HEK293T (cell line): ENCODE results near the gene ALK.

Experiments
- CTCF ChIA-PET: fragments of 350-600 bp; formaldehyde crosslinking; extraction: SDS; loops from one replicate; lab custom pipeline; 2021; ENCODE audit warnings: antibody characterized with exemption, inconsistent platforms; lab: Yijun Ruan, JAX
- POLR2A ChIA-PET: fragments of 350-600 bp; formaldehyde crosslinking; extraction: SDS; loops from one replicate; lab custom pipeline; 2020; ENCODE audit warnings: antibody characterized with exemption, inconsistent platforms; lab: Yijun Ruan, JAX
- DNase-seq: peaks from one replicate; pipeline ENCODE4 v3.0.0; 2012; ENCODE audit warnings: mixed read lengths; ENCODE audit errors: extremely low spot score
- ARNT ChIP-seq: fragments of 450-650 bp; IDR thresholded peaks from 2 replicates; pipeline ENCODE4 v1.6.1; 2017; ENCODE audit warnings: mild to moderate bottlenecking
- BHLHE40 ChIP-seq: fragments of 450-650 bp; IDR thresholded peaks from 2 replicates; pipeline ENCODE4 v1.6.1; 2016; ENCODE audit warnings: mild to moderate bottlenecking, moderate library complexity, borderline replicate concordance
- CTBP1 ChIP-seq: fragments of 450-650 bp; IDR thresholded peaks from 2 replicates; pipeline ENCODE4 v1.6.1; 2016; ENCODE audit warnings: borderline replicate concordance
- ELF4 ChIP-seq: fragments of 450-650 bp; IDR thresholded peaks from 2 replicates; pipeline ENCODE4 v1.6.1; 2017; ENCODE audit warnings: antibody characterized with exemption
- FOXA1 ChIP-seq: fragments of 450-650 bp; IDR thresholded peaks from 2 replicates; pipeline ENCODE4 v1.6.1; 2016; ENCODE audit warnings: mild to moderate bottlenecking
- FOXK2 ChIP-seq: fragments of 450-650 bp; IDR thresholded peaks from 2 replicates; pipeline ENCODE4 v1.6.1; 2016; ENCODE audit warnings: mild to moderate bottlenecking
- FOXM1 ChIP-seq: fragments of 450-650 bp; IDR thresholded peaks from 2 replicates; pipeline ENCODE4 v1.6.1; 2017; ENCODE audit warnings: mild to moderate bottlenecking, borderline replicate concordance
- HDGF ChIP-seq: fragments of 450-650 bp; IDR thresholded peaks from 2 replicates; pipeline ENCODE4 v1.6.1; 2017; ENCODE audit warnings: antibody characterized with exemption, borderline replicate concordance
- L3MBTL2 ChIP-seq: fragments of 450-650 bp; conservative IDR thresholded peaks from 2 replicates; pipeline ENCODE4 v1.6.1; 2016; ENCODE audit warnings: mild to moderate bottlenecking
- LEF1 ChIP-seq: fragments of 450-650 bp; IDR thresholded peaks from 2 replicates; pipeline ENCODE4 v1.6.1; 2017; ENCODE audit warnings: mild to moderate bottlenecking, borderline replicate concordance
- NFRKB ChIP-seq: fragments of 450-650 bp; IDR thresholded peaks from 2 replicates; pipeline ENCODE4 v1.6.1; 2016; ENCODE audit warnings: mild to moderate bottlenecking, moderate library complexity
- SP1 ChIP-seq: fragments of 450-650 bp; IDR thresholded peaks from 2 replicates; pipeline ENCODE4 v1.6.1; 2017
- SUZ12 ChIP-seq: fragments of 450-650 bp; IDR thresholded peaks from 2 replicates; pipeline ENCODE4 v1.6.1; 2016; ENCODE audit warnings: mild to moderate bottlenecking
- TARDBP ChIP-seq: fragments of 450-650 bp; IDR thresholded peaks from 2 replicates; pipeline ENCODE4 v1.6.1; 2016
- ZNF384 ChIP-seq: fragments of 450-650 bp; IDR thresholded peaks from 2 replicates; pipeline ENCODE4 v1.6.1; 2016
- TF ChIP-seq, protein P1 (sequence below): fragments of 450-650 bp; IDR thresholded peaks from 2 replicates; pipeline ENCODE4 v1.6.1; 2016

Gene ALK

DNA sequence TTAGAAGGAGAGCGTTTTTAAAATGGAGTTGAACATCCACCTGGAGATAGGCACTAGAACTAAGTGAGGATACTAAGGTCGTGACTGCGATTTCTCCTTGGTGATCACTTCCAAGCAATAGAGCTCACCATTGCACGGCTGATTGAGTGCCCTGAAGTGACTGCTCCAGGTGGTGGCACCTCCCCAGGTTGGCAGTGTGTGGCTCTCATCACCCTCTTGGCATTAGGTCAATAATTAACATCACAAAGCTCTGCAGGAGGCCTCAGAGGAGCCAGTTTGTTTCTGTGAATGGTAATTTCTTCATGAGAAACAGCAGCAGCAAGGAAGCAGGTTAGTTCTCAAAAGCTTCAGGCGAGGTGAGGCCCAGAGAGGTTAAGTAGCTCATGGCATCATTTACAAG is 546.6 kb downstream of the ALK start:
- ChIA-PET POLR2A (no interaction called here), CTCF (no interaction called here)
- TF ChIP-seq FOXM1: no peak
- TF ChIP-seq BHLHE40: no peak
- no peak for TF ChIP-seq NFRKB
- no peak for TF ChIP-seq L3MBTL2
- no peak for TF ChIP-seq FOXA1
- TF ChIP-seq ARNT: no peak
- no peak for TF ChIP-seq SUZ12
- no peak for TF ChIP-seq TARDBP
- TF ChIP-seq LEF1: no peak
- no peak for TF ChIP-seq CTBP1
- TF ChIP-seq FOXK2: no peak
- TF ChIP-seq ELF4: no peak
- TF ChIP-seq SP1: no peak
- DNase-seq: no peak

DNA sequence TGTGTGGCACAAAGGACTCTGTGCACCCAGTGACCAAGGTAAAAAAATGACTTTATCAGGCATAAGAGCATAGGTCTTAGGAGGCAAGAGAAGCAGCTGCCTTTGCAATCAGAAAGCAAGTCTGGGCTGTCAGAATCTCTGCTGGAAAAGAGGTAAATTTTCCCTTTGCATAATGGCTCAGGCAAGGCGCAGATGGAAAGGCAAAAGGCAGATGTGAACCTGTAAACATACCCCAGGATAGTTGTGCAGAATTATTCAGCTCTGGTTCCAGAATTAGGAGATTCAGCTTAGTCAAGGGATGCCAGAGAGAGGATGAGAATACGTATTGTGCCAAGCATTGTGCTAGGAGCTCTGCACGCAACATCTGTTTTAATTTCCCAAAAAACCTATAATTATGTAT is 547.5 kb downstream of the ALK start:
- ChIA-PET CTCF (no interaction called here), POLR2A (no interaction called here)
- TF ChIP-seq L3MBTL2 (no peak), SUZ12 (no peak), ARNT (no peak), ELF4 (no peak), TARDBP (no peak), LEF1 (no peak), NFRKB (no peak)
- TF ChIP-seq, protein P1, sequence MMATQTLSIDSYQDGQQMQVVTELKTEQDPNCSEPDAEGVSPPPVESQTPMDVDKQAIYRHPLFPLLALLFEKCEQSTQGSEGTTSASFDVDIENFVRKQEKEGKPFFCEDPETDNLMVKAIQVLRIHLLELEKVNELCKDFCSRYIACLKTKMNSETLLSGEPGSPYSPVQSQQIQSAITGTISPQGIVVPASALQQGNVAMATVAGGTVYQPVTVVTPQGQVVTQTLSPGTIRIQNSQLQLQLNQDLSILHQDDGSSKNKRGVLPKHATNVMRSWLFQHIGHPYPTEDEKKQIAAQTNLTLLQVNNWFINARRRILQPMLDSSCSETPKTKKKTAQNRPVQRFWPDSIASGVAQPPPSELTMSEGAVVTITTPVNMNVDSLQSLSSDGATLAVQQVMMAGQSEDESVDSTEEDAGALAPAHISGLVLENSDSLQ: no peak
- no peak for DNase-seq

DNA sequence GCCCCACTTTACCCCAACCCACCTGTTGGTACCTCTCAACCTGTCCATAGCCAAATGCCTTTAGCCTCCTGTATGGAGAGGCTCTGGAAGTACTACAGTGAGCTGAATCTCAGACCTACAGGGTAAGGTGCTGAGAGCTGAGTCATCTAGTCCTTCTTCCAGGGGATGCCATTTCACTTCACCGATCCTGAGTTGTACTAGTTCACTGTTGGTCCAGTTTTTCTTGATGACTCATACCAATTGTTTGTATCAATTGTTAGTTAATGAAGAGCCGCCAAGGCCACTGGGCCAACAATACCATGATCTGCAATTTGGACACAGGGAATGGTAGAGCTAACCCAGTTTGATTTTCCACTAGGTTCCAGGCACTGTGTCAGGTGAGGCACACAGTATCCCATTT is 549.2 kb downstream of the ALK start:
- ChIA-PET CTCF (no interaction called here), POLR2A (no interaction called here)
- TF ChIP-seq NFRKB: no peak
- TF ChIP-seq TARDBP: no peak
- TF ChIP-seq ZNF384: no peak
- TF ChIP-seq FOXK2: no peak
- TF ChIP-seq ELF4: no peak
- TF ChIP-seq SUZ12: no peak
- TF ChIP-seq BHLHE40: no peak
- no peak for TF ChIP-seq FOXM1
- no peak for TF ChIP-seq FOXA1
- no peak for TF ChIP-seq LEF1
- TF ChIP-seq SP1: no peak
- no peak for TF ChIP-seq HDGF
- TF ChIP-seq ARNT: no peak
- DNase-seq: no peak

DNA sequence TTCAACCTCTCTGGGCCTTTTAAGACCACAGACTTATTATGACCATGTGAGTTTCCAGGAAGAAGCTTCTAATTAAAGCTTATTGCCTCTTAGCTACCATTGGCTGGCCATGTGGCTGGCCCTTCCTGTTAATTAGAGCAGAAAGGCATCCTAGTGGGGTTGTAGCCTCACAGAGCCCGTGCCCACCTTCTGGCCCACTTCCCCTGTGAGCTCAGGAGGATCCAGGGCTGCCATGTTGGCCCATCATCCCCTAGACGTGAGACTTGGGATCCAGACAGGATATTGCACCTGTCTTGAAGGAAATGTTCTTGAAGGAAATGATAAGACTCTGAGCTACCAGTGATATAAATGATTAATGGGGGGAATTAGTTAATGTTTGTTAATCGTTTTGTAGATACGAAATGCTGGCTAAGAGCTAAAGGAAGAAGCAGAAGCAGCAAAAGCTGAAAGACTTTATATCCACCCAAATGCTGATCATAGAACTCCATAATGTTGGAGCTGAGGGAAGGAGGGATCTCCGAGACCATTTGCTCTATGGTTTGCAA is 550.7 kb downstream of the ALK start:
- TF ChIP-seq FOXK2: no peak
- TF ChIP-seq FOXA1: no peak
- TF ChIP-seq FOXM1: no peak
- TF ChIP-seq TARDBP: no peak
- TF ChIP-seq HDGF: no peak
- TF ChIP-seq, protein P1: no peak
- no peak for TF ChIP-seq ARNT
- ChIA-PET CTCF (no interaction called here), POLR2A (no interaction called here)
- DNase-seq: no peak

DNA sequence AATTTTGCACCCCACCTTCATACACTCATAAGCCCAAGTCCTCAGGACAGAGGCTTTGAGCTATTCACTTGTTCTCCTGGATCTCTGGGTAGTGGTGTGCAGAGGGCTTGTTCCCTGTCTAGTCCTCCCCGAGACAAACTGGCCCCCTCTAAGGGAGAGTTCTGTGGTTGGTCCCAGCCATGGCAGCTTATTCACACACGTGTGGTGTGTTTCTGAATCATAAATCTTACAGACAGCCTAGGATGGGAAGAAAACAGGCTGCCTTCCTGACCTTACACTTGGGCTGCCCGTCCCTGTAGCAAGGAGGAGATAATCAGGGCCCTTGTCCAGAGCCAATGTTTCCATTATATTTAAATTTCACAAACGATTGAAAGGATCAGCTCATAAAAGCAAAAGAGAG is 551.2 kb downstream of the ALK start:
- no peak for DNase-seq
- POLR2A ChIA-PET: no interaction called here
- TF ChIP-seq SP1 (no peak), HDGF (no peak), FOXA1 (no peak), FOXK2 (no peak), NFRKB (no peak), TARDBP (no peak), ARNT (no peak), L3MBTL2 (no peak), ZNF384 (no peak), LEF1 (no peak), ELF4 (no peak), SUZ12 (no peak), CTBP1 (no peak), FOXM1 (no peak), BHLHE40 (no peak)
- TF ChIP-seq, protein P1: no peak
- CTCF ChIA-PET: no interaction called here

DNA sequence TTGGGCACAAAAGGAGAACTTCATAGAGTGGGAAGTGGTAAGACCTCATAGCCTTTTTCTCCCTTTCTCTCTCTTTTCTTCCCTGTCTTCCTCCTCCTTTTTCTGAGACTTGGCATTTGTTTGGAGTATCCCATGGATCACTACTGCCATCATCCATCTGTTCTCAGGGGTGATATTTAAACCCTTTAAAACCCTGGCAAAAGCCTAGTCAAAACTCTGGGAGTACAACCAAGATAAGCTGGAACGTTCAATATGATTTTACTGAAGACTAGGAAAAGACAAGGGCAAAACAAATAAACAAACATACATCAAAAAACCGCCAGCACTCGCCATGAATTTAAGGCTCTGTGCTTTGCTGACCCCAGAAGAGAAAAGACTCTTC is 552.7 kb downstream of the ALK start:
- TF ChIP-seq LEF1: no peak
- no peak for TF ChIP-seq ZNF384
- no peak for TF ChIP-seq FOXK2
- no peak for TF ChIP-seq ARNT
- TF ChIP-seq TARDBP: no peak
- no peak for TF ChIP-seq HDGF
- no peak for TF ChIP-seq NFRKB
- TF ChIP-seq, protein P1: no peak
- no peak for TF ChIP-seq FOXA1
- no peak for TF ChIP-seq CTBP1
- TF ChIP-seq ELF4: no peak
- ChIA-PET CTCF (no interaction called here), POLR2A (no interaction called here)
- no peak for DNase-seq
